D721Med (cell line): Measurements from ENCODE around the gene GLIPR2.

Experiments used
- DNase-seq: peaks from one replicate; pipeline ENCODE4 v3.0.0; 2011; ENCODE audit warnings: low spot score; ENCODE audit not compliant: insufficient read length
- FAIRE-seq: peaks from 2 replicates; lab custom pipeline; 2011; peaks lifted over from hg19 to GRCh38; lab: Jason Lieb, UNC
- TF ChIP-seq, protein P1 (sequence below): IDR thresholded peaks from 2 replicates; pipeline ENCODE4 v1.5.1; 2012; ENCODE audit warnings: mild to moderate bottlenecking, control low read depth; ENCODE audit not compliant: insufficient read depth; ENCODE audit errors: missing control alignments

The GLIPR2 gene

DNA sequence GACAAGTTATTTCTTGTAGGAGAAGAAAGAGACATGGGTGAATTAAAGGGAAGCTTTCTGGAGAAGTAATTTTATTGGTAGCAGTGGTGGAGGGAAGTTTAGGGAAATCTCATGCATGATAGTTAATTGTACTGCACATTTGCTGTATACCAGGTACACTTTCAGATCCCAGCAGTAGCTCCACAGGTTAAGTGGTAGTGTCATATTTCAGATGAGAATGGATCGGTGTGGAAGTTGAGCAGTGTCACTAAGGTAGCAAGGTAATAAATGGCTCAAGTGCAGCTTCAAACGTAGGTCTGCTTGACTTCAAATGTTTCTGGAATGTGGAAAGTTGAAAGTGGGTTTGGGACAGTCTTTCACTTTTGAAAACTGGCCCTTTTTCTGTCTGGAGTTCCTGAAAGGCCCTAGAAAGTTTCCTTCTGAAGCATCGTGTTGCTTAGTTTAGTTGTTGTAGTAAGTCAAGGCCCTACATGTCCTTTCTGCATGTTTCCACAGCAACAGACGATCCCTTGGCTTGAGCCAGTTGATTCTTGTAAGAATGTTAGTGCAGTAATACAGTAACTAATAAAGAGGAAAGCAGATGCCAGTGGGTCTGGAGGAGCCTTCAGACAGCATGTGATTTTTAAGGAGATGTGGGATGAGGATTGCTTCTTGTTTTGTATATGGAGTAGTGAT is 57.9 kb downstream of the GLIPR2 start:
- TF ChIP-seq, protein P1, sequence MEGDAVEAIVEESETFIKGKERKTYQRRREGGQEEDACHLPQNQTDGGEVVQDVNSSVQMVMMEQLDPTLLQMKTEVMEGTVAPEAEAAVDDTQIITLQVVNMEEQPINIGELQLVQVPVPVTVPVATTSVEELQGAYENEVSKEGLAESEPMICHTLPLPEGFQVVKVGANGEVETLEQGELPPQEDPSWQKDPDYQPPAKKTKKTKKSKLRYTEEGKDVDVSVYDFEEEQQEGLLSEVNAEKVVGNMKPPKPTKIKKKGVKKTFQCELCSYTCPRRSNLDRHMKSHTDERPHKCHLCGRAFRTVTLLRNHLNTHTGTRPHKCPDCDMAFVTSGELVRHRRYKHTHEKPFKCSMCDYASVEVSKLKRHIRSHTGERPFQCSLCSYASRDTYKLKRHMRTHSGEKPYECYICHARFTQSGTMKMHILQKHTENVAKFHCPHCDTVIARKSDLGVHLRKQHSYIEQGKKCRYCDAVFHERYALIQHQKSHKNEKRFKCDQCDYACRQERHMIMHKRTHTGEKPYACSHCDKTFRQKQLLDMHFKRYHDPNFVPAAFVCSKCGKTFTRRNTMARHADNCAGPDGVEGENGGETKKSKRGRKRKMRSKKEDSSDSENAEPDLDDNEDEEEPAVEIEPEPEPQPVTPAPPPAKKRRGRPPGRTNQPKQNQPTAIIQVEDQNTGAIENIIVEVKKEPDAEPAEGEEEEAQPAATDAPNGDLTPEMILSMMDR, result no peak
- DNase-seq (no peak), FAIRE-seq (no peak)

DNA sequence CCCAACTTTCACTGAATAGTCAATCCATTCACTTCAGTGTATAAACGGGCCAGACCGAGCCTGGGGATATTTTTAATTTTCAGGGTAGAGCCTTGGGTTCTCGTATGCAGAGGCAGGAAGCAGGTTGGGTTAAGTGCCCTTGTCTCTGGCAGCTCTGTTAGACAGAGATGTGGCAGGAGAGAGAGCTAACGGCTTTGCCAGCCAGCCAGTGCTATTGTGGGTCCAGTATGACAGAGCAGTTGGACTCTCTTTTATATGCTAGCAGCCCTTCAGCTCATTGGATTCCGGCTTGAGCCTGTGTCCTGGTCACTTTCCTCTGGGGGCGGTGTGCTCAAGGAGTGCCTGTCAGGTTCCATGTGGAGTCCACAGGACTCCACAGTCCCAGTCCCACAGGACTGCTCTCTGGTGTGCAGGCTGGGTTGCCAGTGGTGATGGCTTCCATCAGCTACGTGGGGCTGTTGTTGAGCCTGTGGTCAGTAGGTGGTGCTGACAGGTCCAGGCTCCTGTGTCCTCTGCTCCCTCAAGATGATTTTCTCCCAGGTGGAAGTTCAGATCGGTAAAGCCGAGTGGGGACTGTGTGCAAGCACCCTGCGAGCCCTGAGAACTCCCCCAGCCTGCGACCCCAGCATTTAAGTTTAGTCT is 68.5 kb downstream of the GLIPR2 start:
- FAIRE-seq, result no peak
- TF ChIP-seq, protein P1, result peak; percentile 20
- DNase-seq, result no peak

DNA sequence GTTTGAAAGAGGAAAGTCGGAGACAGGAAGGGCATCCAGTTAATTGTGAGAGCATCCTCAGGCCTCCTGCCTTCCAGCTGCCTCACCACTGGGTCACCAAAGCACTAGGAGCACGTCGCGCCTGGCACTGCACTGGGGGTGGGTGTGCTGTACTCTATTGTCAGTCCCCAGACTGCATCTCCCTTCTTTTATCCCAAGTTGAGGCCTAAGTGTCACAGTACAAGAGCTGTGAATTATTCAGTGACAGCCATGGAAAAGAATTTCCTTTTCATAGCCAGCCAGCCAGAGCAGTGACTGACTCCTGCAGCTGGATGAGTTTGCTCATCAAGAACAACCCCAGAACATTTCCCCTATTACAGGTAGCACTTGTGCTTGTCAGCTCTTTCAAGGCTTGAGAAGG is 70.5 kb downstream of the GLIPR2 start:
- DNase-seq, result no peak
- FAIRE-seq, result no peak
- TF ChIP-seq, protein P1, result no peak

DNA sequence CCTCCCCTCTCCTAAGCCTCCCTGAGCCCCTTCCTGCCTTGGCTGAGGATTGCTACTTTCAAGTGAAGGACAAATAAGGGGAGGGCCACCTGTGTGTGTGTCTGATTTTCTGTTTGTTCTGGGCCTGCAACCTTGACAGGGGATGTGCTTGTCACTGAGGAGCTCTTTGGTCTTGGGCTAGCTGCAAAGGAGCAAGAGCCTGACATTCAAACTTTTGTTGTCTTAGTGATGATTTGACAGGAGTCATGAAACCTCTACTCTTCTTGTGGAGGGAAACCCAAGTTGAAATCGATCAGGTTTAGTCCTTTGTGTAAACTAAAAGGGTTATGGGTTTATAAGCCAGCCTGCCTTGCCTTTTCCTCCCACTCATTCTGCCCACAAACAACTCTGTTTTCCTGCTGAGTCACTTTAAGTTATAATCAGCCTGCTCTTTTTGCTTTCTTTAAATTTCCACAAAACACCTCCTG is 71.0 kb downstream of the GLIPR2 start:
- FAIRE-seq (no peak), DNase-seq (no peak)
- TF ChIP-seq, protein P1, result no peak

DNA sequence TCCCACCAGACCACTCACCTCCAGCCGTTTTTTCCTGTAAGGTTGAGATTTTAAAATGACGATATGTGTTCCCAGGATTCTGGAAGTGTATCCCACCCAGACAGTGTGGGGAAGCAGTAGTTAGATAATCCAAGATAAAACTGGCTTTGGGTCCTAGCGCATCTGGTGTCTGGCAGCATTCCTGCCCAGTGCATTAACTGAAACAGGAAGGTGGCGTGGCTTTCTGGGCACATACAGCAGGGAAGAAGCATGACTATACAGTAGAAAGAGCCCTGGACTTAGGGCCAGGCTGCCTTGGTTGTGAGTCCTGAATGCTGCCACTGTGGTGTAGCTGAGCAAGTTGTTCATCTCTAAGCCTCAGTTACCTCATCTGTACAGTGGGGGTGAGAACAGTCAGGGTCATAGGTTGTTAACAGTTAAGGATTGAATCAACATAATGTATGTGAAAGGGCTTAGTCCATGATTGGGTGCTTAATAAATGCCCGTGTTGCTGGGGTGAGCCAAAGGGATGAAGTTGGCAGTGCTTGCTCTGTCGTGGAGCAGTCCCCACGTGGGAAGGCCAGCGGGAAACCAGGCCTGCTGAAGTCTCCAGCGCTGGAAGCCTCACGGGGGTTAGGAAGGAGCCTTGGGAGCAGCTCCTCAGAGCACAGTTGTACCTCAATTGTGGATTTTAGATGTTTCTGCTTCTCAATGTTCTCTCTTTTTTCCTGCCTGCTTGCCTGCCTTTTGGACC is 72.2 kb downstream of the GLIPR2 start:
- TF ChIP-seq, protein P1, result no peak
- FAIRE-seq (no peak), DNase-seq (no peak)

DNA sequence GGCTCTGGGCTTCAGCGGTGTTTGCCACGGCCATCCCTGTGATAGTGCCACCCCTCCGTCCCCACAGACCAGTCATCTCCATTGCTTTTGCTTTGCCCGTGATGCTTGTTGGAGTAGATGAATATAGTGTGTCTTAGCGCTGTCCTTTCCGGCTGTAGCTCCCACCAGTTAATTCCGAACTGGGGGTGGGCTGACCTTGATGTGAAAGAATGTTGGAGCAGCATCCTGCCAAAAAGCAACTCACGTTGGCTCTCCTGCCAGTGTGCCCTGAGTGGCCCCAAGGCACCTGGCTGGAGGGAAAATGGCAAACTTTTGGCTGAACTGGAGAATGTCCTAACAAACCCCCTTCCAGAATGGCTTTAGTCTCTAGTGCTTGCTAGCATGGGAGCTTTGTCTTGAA is 74.2 kb downstream of the GLIPR2 start:
- no peak for FAIRE-seq
- TF ChIP-seq, protein P1, result no peak
- DNase-seq, result no peak
